HEK293 (cell line): ENCODE results near the gene RPS6KA5.

ENCODE experiments used
- CTCF ChIA-PET: fragments of 350-600 bp; formaldehyde crosslinking; extraction: SDS; loops from one replicate; lab custom pipeline; 2021; ENCODE audit warnings: antibody characterized with exemption; lab: Yijun Ruan, JAX
- POLR2A ChIA-PET: fragments of 300-600 bp; formaldehyde crosslinking; extraction: SDS; loops from one replicate; lab custom pipeline; 2020; ENCODE audit warnings: antibody characterized with exemption, inconsistent platforms; lab: Yijun Ruan, JAX
- H3K27ac ChIP-seq: fragments of 200-500 bp; sonication (Bioruptor generic); 2 replicates; pipeline ENCODE4 v1.5.1; 2014; ENCODE audit warnings: low read depth, low read length, control low read depth, inconsistent platforms; ENCODE audit errors: extremely low read depth
- H3K36me3 ChIP-seq, 2 experiments: fragments of 200-500 bp in 1 of 2; sonication (Bioruptor generic) in 1 of 2; 1 replicate in 1 of 2; 2 replicates in 1 of 2; pipeline ENCODE4 v1.5.1; 2014 to 2017; ENCODE audit warnings: inconsistent platforms in 2 of 2, low read length in 2 of 2; ENCODE audit not compliant: control insufficient read depth in 2 of 2, insufficient read depth in 1 of 2
- H3K4me1 ChIP-seq: fragments of 200-500 bp; sonication (Bioruptor generic); 2 replicates; pipeline ENCODE4 v1.5.1; 2014; ENCODE audit warnings: mild to moderate bottlenecking, low read length, inconsistent platforms; ENCODE audit not compliant: control insufficient read depth, insufficient read depth
- H3K4me3 ChIP-seq: 2 replicates; pipeline ENCODE4 v1.5.1; 2011; ENCODE audit warnings: low read depth, mild to moderate bottlenecking, control low read depth, low read length, moderate library complexity
- H3K9me3 ChIP-seq: fragments of 200-500 bp; sonication (Bioruptor generic); 2 replicates; pipeline ENCODE4 v1.5.1; 2014; ENCODE audit warnings: low read depth, low read length, inconsistent platforms; ENCODE audit not compliant: control insufficient read depth, insufficient read depth
- GFI1B ChIP-seq: fragments of 450-650 bp; formaldehyde crosslinking; IDR thresholded peaks from 2 replicates; pipeline ENCODE4 v1.5.1; 2016; ENCODE audit warnings: missing biosample characterization, missing genetic modification characterization
- INSM2 ChIP-seq: fragments of 450-650 bp; formaldehyde crosslinking; IDR thresholded peaks from 2 replicates; pipeline ENCODE4 v1.5.1; 2016; ENCODE audit warnings: missing biosample characterization, missing genetic modification characterization
- KLF16 ChIP-seq: fragments of 450-650 bp; formaldehyde crosslinking; IDR thresholded peaks from 2 replicates; pipeline ENCODE4 v1.5.1; 2017; ENCODE audit warnings: missing biosample characterization, missing genetic modification characterization
- MEIS1 ChIP-seq: sonication (generic); formaldehyde crosslinking; IDR thresholded peaks from 2 replicates; pipeline ENCODE4 v1.8.1; 2022; ENCODE audit warnings: missing genetic modification reagents, mild to moderate bottlenecking, borderline replicate concordance
- OVOL3 ChIP-seq: fragments of 450-650 bp; formaldehyde crosslinking; IDR thresholded peaks from 2 replicates; pipeline ENCODE4 v1.5.1; 2016; ENCODE audit warnings: missing biosample characterization, missing genetic modification characterization
- PRDM6 ChIP-seq: fragments of 450-650 bp; formaldehyde crosslinking; IDR thresholded peaks from 2 replicates; pipeline ENCODE4 v1.5.1; 2017; ENCODE audit warnings: missing biosample characterization, missing genetic modification characterization
- SETDB1 ChIP-seq: IDR thresholded peaks from one replicate; pipeline ENCODE4 v1.6.1; 2017; ENCODE audit warnings: mild to moderate bottlenecking, low read length, moderate library complexity, mixed read lengths; ENCODE audit not compliant: insufficient read length
- ZBTB1 ChIP-seq: fragments of 450-650 bp; formaldehyde crosslinking; IDR thresholded peaks from 2 replicates; pipeline ENCODE4 v1.5.1; 2016; ENCODE audit warnings: missing biosample characterization, missing genetic modification characterization
- ZBTB20 ChIP-seq: fragments of 450-650 bp; formaldehyde crosslinking; IDR thresholded peaks from 2 replicates; pipeline ENCODE4 v1.5.1; 2016; ENCODE audit warnings: missing biosample characterization, missing genetic modification characterization
- ZFP37 ChIP-seq: fragments of 450-650 bp; formaldehyde crosslinking; IDR thresholded peaks from 2 replicates; pipeline ENCODE4 v1.5.1; 2016; ENCODE audit warnings: missing biosample characterization, missing genetic modification characterization
- ZNF248 ChIP-seq: fragments of 450-650 bp; formaldehyde crosslinking; IDR thresholded peaks from 2 replicates; pipeline ENCODE4 v1.5.1; 2017; ENCODE audit warnings: missing biosample characterization, missing genetic modification characterization
- ZNF398 ChIP-seq: fragments of 450-650 bp; formaldehyde crosslinking; IDR thresholded peaks from 2 replicates; pipeline ENCODE4 v1.5.1; 2017; ENCODE audit warnings: missing biosample characterization, missing genetic modification characterization
- ZNF560 ChIP-seq: fragments of 450-650 bp; formaldehyde crosslinking; IDR thresholded peaks from 2 replicates; pipeline ENCODE4 v1.5.1; 2017; ENCODE audit warnings: missing biosample characterization, missing genetic modification characterization, borderline replicate concordance
- ZNF585B ChIP-seq: fragments of 450-650 bp; formaldehyde crosslinking; IDR thresholded peaks from 2 replicates; pipeline ENCODE4 v1.5.1; 2016; ENCODE audit warnings: missing biosample characterization, missing genetic modification characterization
- ZNF596 ChIP-seq: fragments of 450-650 bp; IDR thresholded peaks from 2 replicates; pipeline ENCODE4 v1.5.0; 2018; ENCODE audit warnings: missing biosample characterization, mild to moderate bottlenecking, missing genetic modification characterization, moderate library complexity
- ZNF610 ChIP-seq: fragments of 450-650 bp; formaldehyde crosslinking; IDR thresholded peaks from 2 replicates; pipeline ENCODE4 v1.5.1; 2016; ENCODE audit warnings: missing biosample characterization, missing genetic modification characterization, borderline replicate concordance
- ZNF626 ChIP-seq: fragments of 450-650 bp; sonication (Bioruptor Pico); formaldehyde crosslinking; IDR thresholded peaks from 2 replicates; pipeline ENCODE4 v1.5.1; 2018; ENCODE audit warnings: missing biosample characterization, missing genetic modification characterization, inconsistent platforms
- ZNF658 ChIP-seq: fragments of 450-650 bp; formaldehyde crosslinking; IDR thresholded peaks from 2 replicates; pipeline ENCODE4; 2016; ENCODE audit warnings: missing biosample characterization, missing genetic modification characterization
- ZNF692 ChIP-seq: fragments of 450-650 bp; formaldehyde crosslinking; IDR thresholded peaks from 2 replicates; pipeline ENCODE4 v1.5.1; 2016; ENCODE audit warnings: missing biosample characterization, missing genetic modification characterization
- ZNF704 ChIP-seq: fragments of 450-650 bp; formaldehyde crosslinking; IDR thresholded peaks from 2 replicates; pipeline ENCODE4 v1.5.1; 2016; ENCODE audit warnings: missing biosample characterization, missing genetic modification characterization
- ZNF785 ChIP-seq: fragments of 450-650 bp; formaldehyde crosslinking; IDR thresholded peaks from 2 replicates; pipeline ENCODE4 v1.5.1; 2016; ENCODE audit warnings: missing biosample characterization, missing genetic modification characterization
- ZNF843 ChIP-seq: fragments of 450-650 bp; formaldehyde crosslinking; IDR thresholded peaks from 2 replicates; pipeline ENCODE4 v1.5.1; 2016; ENCODE audit warnings: missing biosample characterization, missing genetic modification characterization

Gene RPS6KA5

GRCh38 chr14:90894241-90894640 lies 166.2 kb downstream of the RPS6KA5 start:
- no peak overlapping the region for H3K27ac ChIP-seq
- no peaks in the 10 kb centered on the region for H3K9me3 ChIP-seq
- ChIA-PET CTCF (interaction anchor here (0.9 to 1.3 kb wide), 4 partner anchors 8 to 393 kb away, joined by 3 to 10 read pairs (median 3); no protein-coding TSS in a partner anchor), POLR2A (no interaction called here)
- H3K4me3 ChIP-seq: no peak overlapping the region
- no peaks in the 10 kb centered on the region for H3K4me1 ChIP-seq
- H3K36me3 ChIP-seq: peaks cover 3 to 27% of the 10 kb centered on the region in 2 experiments; a peak in 2 of 3 replicates
- TF ChIP-seq ZBTB20 (no peak), ZNF704 (tag by site-specific recombination) (no peak), ZNF626 (tag by site-specific recombination) (no peak), ZFP37 (tag by site-specific recombination) (no peak), SETDB1 (no peak), INSM2 (tag by site-specific recombination) (no peak), ZNF248 (no peak), ZNF843 (tag by site-specific recombination) (no peak), PRDM6 (tag by site-specific recombination) (no peak), ZNF596 (tag by site-specific recombination) (no peak)

- Histone ChIP-seq H3K9me3 (no peaks in the 10 kb centered on the region), H3K36me3 (peaks cover 3 to 20% of the 10 kb centered on the region in 2 experiments; a peak in 2 of 3 replicates), H3K27ac (no peak overlapping the region), H3K4me1 (no peaks in the 10 kb centered on the region), H3K4me3 (no peak overlapping the region)
- TF ChIP-seq OVOL3 (tag by site-specific recombination) (no peak), GFI1B (no peak), ZNF560 (no peak), MEIS1 (CRISPR knock-in tag) (no peak), ZNF585B (tag by site-specific recombination) (no peak), ZNF785 (no peak), ZNF658 (tag by site-specific recombination) (no peak), ZNF692 (tag by site-specific recombination) (no peak), ZNF398 (tag by site-specific recombination) (no peak), KLF16 (tag by site-specific recombination) (no peak), ZBTB1 (no peak), ZNF610 (tag by site-specific recombination) (no peak)
- ChIA-PET CTCF (interaction anchor here (0.8 to 1.2 kb wide), 3 partner anchors 9 to 394 kb away, joined by 3 to 10 read pairs (median 3); no protein-coding TSS in a partner anchor), POLR2A (no interaction called here)
Observed at GRCh38 chr14:90893510-90893909, 166.9 kb downstream of the RPS6KA5 start.
